ENCODE data around the gene MOSPD3.
"Not testable (repeated sequence)": the region's sequence is repeated elsewhere in the genome, so short reads cannot be mapped to it uniquely, and the experiment has no call there.

MOSPD3 gene

DNA sequence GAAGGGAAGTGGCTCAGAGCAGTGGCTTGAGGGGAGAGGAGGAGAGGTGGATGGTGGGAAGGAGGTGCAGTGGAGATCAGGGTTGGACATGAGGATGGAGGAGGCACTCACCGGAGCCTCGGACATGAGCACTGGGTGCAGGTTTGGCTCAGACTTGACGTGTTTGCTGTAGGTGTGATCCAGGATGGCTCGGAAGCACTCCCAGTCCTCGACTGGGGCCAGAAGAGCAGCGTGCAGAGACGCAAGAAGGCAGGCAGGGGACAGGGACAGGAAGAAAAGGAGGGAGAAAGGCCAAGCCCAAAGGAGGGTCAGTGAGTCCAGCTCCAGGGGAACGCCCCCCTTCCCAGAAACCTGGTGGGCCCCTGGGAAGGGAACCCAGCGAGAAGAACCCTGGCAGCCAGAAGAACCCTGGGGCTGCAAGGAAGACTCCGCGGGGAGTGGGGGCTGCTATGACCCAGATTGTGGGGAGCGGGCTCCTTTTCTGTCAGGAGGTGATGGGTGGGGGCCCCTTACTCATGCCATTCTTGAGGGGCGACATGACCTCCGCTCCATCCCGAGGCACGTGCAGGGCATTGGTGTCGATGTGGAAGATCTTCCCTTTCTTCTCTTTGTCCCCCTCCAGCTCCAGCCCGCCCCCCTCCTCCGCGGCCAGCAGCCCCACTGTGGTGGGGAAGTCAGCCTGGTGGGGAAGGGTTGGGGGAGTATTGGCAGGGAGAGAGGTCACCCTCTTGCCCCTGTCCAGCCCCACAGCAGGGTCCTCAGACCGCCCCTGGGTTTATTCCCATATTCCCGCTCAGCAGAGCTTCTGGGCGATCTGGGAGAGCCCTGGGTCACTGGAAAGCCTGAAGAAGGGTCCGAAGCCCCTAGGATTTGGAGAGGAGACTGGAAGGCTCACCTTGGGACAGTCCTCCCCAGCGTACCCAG, 42.8 kb downstream of the MOSPD3 start:
- no peaks in the 10 kb centered on the region for H3K36me3 ChIP-seq (ENCODE audit: insufficient read depth, low read length)
- H3K4me1 ChIP-seq (ENCODE audit: insufficient read depth, low read length): no peaks in the 10 kb centered on the region
- TF ChIP-seq EZH2 (IDR thresholded peaks at IDR 0.05; ENCODE audit: borderline replicate concordance, low read depth, low read length, severe bottlenecking): no peak
- TF ChIP-seq, protein P1, sequence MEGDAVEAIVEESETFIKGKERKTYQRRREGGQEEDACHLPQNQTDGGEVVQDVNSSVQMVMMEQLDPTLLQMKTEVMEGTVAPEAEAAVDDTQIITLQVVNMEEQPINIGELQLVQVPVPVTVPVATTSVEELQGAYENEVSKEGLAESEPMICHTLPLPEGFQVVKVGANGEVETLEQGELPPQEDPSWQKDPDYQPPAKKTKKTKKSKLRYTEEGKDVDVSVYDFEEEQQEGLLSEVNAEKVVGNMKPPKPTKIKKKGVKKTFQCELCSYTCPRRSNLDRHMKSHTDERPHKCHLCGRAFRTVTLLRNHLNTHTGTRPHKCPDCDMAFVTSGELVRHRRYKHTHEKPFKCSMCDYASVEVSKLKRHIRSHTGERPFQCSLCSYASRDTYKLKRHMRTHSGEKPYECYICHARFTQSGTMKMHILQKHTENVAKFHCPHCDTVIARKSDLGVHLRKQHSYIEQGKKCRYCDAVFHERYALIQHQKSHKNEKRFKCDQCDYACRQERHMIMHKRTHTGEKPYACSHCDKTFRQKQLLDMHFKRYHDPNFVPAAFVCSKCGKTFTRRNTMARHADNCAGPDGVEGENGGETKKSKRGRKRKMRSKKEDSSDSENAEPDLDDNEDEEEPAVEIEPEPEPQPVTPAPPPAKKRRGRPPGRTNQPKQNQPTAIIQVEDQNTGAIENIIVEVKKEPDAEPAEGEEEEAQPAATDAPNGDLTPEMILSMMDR (IDR thresholded peaks at IDR 0.05; ENCODE audit: borderline replicate concordance, extremely low read depth, low read length, poor library complexity, severe bottlenecking): no peak
- H3K9ac ChIP-seq (ENCODE audit: low read depth, low read length): no peak overlapping the region
- H3K9me3 ChIP-seq (ENCODE audit: insufficient read depth, low read length, severe bottlenecking): no peaks in the 10 kb centered on the region
- H3K27me3 ChIP-seq (ENCODE audit: insufficient read depth, low read length, poor library complexity): no peaks in the 10 kb centered on the region
- H3K4me3 ChIP-seq (ENCODE audit: low read depth in 1 of 2, low read length in 2 of 2): no peak overlapping the region
- ATAC-seq (ENCODE audit: insufficient read depth, low read depth) (no peak), DNase-seq (no peak)
- H3K27ac ChIP-seq (ENCODE audit: low read length): no peak overlapping the region
- no peaks in the 10 kb centered on the region for H4K20me1 ChIP-seq (ENCODE audit: insufficient read depth, low read length)
- no peak overlapping the region for H3K4me2 ChIP-seq (ENCODE audit: insufficient read depth, low read length)
- H3K79me2 ChIP-seq (ENCODE audit: insufficient read depth, low read length): no peaks in the 10 kb centered on the region
- H2AFZ ChIP-seq (ENCODE audit: low read depth, low read length): no peak overlapping the region

DNA sequence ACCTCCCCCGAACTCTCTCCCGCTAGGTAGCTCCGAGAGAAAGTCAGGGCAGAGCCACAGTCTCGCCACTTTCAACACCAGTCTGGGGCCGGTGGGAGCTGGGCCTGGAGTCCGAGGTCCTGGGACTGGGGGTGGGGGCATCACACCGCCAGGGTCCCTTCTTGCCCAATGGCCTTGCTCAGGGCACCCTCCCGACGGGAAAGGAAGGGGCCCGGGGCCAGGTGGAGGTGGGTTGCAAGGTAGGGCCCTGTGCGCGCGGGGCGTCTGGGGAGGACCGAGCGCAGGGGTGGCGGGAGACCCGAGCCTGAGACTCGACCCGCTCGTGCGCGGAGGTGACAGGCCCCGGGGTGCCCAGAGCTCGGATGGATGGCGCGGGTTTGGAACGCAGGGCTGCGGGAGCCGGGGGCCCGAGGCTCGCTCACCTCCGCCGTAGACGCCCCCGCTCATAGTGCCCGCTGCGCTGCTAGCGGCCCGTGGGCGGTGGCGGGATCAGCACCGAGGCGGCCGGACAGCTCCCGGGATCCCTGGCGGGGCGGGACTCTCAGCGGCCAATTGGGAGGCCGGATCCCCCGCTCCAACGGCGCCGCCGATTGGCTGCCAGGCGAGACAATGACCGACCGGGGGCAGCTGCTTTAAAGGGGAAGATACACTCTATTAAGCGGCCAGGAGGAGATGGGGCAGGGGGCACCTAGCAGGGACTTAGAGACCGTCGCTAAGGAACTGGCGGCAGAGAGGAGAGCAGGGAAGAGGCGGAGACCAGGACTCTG, 43.8 kb downstream of the MOSPD3 start, which contains the start of gene ACTL6B:
Gene ACTL6B (minus strand): TSS at position 541 of the 767 bp plus-strand sequence. CDS start 94 bp downstream, at position 447.
- Histone ChIP-seq H3K4me1 (ENCODE audit: insufficient read depth, low read length) (no peaks in the 10 kb centered on the region), H3K4me2 (ENCODE audit: insufficient read depth, low read length) (no peak within 1 kb of the TSS), H3K27ac (ENCODE audit: low read length) (no peak within 1 kb of the TSS), H3K9ac (ENCODE audit: low read depth, low read length) (no peak within 1 kb of the TSS), H2AFZ (ENCODE audit: low read depth, low read length) (no peak within 1 kb of the TSS), H3K79me2 (ENCODE audit: insufficient read depth, low read length) (no peaks in the 10 kb centered on the region), H4K20me1 (ENCODE audit: insufficient read depth, low read length) (no peaks in the 10 kb centered on the region), H3K36me3 (ENCODE audit: insufficient read depth, low read length) (no peaks in the 10 kb centered on the region), H3K9me3 (ENCODE audit: insufficient read depth, low read length, severe bottlenecking) (no peaks in the 10 kb centered on the region), H3K27me3 (ENCODE audit: insufficient read depth, low read length, poor library complexity) (no peaks in the 10 kb centered on the region), H3K4me3 (ENCODE audit: low read depth in 1 of 2, low read length in 2 of 2) (no peak within 1 kb of the TSS)
- ATAC-seq (ENCODE audit: insufficient read depth, low read depth) (no peak), DNase-seq (peak; percentile 16)
- no peak for TF ChIP-seq EZH2 (IDR thresholded peaks at IDR 0.05; ENCODE audit: borderline replicate concordance, low read depth, low read length, severe bottlenecking)
- TF ChIP-seq, protein P1 (IDR thresholded peaks at IDR 0.05; ENCODE audit: borderline replicate concordance, extremely low read depth, low read length, poor library complexity, severe bottlenecking): no peak

DNA sequence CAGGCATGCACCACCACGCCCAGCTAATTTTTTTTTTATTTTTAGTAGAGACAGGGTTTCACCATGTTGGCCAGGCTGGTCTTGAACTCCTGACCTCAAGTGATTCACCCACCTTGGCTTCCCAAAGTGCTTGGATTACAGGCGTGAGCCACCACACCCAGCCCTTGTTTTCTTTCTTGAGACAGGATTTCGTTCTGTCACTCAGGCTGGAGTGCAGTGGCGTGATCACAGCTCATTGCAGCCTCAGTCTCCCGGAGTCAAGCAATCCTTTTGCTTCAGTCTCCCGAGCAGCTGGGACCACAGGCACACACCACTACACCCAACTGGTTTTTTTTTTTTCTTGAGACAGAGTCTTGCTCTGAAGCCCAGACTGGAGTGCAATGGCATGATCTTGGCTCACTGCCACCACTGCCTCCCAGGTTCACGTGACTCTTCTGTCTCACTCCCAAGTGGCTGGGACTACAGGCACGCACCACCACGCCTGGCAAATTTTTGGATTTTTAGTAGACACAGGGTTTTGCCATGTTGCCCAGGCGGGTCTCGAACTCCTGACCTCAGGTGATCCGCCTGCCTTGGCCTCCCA, 49.9 kb downstream of the MOSPD3 start:
- not testable (repeated sequence) for H3K27me3 ChIP-seq (ENCODE audit: insufficient read depth, low read length, poor library complexity); H3K4me1 ChIP-seq (ENCODE audit: insufficient read depth, low read length); H3K4me3 ChIP-seq (ENCODE audit: low read depth in 1 of 2, low read length in 2 of 2); H2AFZ ChIP-seq (ENCODE audit: low read depth, low read length); H4K20me1 ChIP-seq (ENCODE audit: insufficient read depth, low read length); H3K79me2 ChIP-seq (ENCODE audit: insufficient read depth, low read length); H3K27ac ChIP-seq (ENCODE audit: low read length); DNase-seq; H3K36me3 ChIP-seq (ENCODE audit: insufficient read depth, low read length); H3K9ac ChIP-seq (ENCODE audit: low read depth, low read length); H3K9me3 ChIP-seq (ENCODE audit: insufficient read depth, low read length, severe bottlenecking); H3K4me2 ChIP-seq (ENCODE audit: insufficient read depth, low read length); ATAC-seq (ENCODE audit: insufficient read depth, low read depth)

All from DND-41 (cell line).